ENCODE data around the gene SRP9. TPM values are rescaled to one million over a fixed set of nuclear protein-coding genes. Genes with fewer than 3 reads are reported as not detected.

The SRP9 gene
- total and polyA plus RNA-seq, 2 experiments from 2014 or later, result 640 to 728 TPM

DNA sequence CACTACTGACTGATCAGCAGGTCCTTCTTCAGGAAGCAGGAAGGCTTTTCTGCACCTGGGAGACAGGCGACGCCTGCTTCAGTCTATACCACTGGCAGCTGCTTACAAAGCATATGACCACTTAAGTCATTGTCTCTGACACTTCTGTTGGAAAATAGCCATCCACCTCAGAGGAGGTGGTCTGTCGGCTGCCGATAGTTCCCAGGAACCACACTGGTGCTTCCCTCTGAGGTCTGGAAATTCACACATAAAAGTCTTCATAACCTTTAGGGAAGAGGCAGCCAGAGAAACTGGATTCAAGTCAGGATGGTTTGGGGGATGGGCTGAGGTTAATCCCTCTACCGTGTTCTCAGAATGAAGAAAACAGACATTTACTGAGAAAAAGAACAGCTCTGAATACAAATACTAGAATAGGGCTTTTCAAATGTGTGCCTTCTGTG lies 15.6 kb upstream of the SRP9 start (continued):
- TF ChIP-seq, protein P1, sequence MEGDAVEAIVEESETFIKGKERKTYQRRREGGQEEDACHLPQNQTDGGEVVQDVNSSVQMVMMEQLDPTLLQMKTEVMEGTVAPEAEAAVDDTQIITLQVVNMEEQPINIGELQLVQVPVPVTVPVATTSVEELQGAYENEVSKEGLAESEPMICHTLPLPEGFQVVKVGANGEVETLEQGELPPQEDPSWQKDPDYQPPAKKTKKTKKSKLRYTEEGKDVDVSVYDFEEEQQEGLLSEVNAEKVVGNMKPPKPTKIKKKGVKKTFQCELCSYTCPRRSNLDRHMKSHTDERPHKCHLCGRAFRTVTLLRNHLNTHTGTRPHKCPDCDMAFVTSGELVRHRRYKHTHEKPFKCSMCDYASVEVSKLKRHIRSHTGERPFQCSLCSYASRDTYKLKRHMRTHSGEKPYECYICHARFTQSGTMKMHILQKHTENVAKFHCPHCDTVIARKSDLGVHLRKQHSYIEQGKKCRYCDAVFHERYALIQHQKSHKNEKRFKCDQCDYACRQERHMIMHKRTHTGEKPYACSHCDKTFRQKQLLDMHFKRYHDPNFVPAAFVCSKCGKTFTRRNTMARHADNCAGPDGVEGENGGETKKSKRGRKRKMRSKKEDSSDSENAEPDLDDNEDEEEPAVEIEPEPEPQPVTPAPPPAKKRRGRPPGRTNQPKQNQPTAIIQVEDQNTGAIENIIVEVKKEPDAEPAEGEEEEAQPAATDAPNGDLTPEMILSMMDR (conservative IDR thresholded peaks at IDR 0.05; ENCODE audit: low read depth in 2 of 2), result no peak
- TF ChIP-seq STAT1 (IDR thresholded peaks at IDR 0.05; ENCODE audit: unreplicated experiment), result no peak
- no peak for TF ChIP-seq ZNF331 (CRISPR knock-in tag; IDR thresholded peaks at IDR 0.05; ENCODE audit: low read depth)

DNA sequence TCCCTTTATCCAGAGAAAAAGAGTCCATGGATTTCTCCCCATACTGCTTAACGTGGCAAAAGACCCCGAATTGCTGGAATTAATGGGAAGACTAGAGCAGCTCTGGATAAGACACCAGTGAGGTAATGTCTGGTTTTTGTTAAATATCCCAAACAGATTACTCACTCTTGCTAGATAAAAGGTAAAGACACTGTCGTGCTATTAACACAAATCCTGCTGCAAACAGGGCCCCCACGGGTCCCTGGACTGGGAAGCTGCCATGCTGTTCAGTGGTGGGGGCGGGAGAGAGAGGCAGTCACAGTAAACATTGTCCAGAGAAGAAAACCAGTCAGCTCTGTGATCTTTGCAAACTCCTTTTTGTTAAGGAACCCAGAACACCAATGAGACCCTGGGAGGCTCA lies 15.2 kb upstream of the SRP9 start:
- Histone ChIP-seq H3K9me2 (ENCODE audit: insufficient read depth) (no peaks in the 10 kb centered on the region), H3K27ac (ENCODE audit: low read depth) (no peak overlapping the region), H3F3A (replicated peaks; ENCODE audit: low read depth) (no peaks in the 10 kb centered on the region), H2AFZ (peak overlapping the region; percentile 74), H3K4me3 (no peak overlapping the region), H3K4me1 (ENCODE audit: insufficient read depth) (peaks cover 16% of the 10 kb centered on the region), H4K20me1 (replicated peaks; ENCODE audit: insufficient read depth) (no peaks in the 10 kb centered on the region), H3K79me2 (replicated peaks; ENCODE audit: insufficient read depth) (no peaks in the 10 kb centered on the region), H3K4me2 (peak overlapping the region; percentile 35; the same call in 1 of the 2 replicates), H3K36me3 (ENCODE audit: insufficient read depth) (no peaks in the 10 kb centered on the region), H3K27me3 (ENCODE audit: insufficient read depth) (no peaks in the 10 kb centered on the region)
- Mint-ChIP-seq H3K4me3 (no peak overlapping the region), H3K36me3 (ENCODE audit: low read depth) (no peaks in the 10 kb centered on the region), H3K27me3 (ENCODE audit: insufficient read depth, low read depth, poor library complexity) (peaks cover 3% of the 10 kb centered on the region), H3K9me3 (no peaks in the 10 kb centered on the region), H3K4me1 (peaks cover 24% of the 10 kb centered on the region), H3K27ac (no peak overlapping the region)
- DNase-seq (ENCODE audit: low spot score), result no peak
- no peak; the same call in 2 of the 3 replicates for ATAC-seq
- TF ChIP-seq, protein P1 (conservative IDR thresholded peaks at IDR 0.05; ENCODE audit: low read depth in 2 of 2), result no peak
- TF ChIP-seq JUNB (IDR thresholded peaks at IDR 0.05; ENCODE audit: unreplicated experiment) (no peak), ZNF114 (CRISPR knock-in tag; IDR thresholded peaks at IDR 0.05) (no peak), POLR2AphosphoS5 (IDR thresholded peaks at IDR 0.05; ENCODE audit: low read depth) (no peak), NANOG (IDR thresholded peaks at IDR 0.05; ENCODE audit: borderline replicate concordance) (no peak), EZH2phosphoT487 (IDR thresholded peaks at IDR 0.05; ENCODE audit: unreplicated experiment) (no peak), ZNF331 (CRISPR knock-in tag; IDR thresholded peaks at IDR 0.05; ENCODE audit: low read depth) (no peak), CREB1 (CRISPR knock-in tag; IDR thresholded peaks at IDR 0.05; ENCODE audit: low read depth) (no peak), STAT1 (IDR thresholded peaks at IDR 0.05; ENCODE audit: unreplicated experiment) (no peak)
- TF ChIP-seq, protein P2, sequence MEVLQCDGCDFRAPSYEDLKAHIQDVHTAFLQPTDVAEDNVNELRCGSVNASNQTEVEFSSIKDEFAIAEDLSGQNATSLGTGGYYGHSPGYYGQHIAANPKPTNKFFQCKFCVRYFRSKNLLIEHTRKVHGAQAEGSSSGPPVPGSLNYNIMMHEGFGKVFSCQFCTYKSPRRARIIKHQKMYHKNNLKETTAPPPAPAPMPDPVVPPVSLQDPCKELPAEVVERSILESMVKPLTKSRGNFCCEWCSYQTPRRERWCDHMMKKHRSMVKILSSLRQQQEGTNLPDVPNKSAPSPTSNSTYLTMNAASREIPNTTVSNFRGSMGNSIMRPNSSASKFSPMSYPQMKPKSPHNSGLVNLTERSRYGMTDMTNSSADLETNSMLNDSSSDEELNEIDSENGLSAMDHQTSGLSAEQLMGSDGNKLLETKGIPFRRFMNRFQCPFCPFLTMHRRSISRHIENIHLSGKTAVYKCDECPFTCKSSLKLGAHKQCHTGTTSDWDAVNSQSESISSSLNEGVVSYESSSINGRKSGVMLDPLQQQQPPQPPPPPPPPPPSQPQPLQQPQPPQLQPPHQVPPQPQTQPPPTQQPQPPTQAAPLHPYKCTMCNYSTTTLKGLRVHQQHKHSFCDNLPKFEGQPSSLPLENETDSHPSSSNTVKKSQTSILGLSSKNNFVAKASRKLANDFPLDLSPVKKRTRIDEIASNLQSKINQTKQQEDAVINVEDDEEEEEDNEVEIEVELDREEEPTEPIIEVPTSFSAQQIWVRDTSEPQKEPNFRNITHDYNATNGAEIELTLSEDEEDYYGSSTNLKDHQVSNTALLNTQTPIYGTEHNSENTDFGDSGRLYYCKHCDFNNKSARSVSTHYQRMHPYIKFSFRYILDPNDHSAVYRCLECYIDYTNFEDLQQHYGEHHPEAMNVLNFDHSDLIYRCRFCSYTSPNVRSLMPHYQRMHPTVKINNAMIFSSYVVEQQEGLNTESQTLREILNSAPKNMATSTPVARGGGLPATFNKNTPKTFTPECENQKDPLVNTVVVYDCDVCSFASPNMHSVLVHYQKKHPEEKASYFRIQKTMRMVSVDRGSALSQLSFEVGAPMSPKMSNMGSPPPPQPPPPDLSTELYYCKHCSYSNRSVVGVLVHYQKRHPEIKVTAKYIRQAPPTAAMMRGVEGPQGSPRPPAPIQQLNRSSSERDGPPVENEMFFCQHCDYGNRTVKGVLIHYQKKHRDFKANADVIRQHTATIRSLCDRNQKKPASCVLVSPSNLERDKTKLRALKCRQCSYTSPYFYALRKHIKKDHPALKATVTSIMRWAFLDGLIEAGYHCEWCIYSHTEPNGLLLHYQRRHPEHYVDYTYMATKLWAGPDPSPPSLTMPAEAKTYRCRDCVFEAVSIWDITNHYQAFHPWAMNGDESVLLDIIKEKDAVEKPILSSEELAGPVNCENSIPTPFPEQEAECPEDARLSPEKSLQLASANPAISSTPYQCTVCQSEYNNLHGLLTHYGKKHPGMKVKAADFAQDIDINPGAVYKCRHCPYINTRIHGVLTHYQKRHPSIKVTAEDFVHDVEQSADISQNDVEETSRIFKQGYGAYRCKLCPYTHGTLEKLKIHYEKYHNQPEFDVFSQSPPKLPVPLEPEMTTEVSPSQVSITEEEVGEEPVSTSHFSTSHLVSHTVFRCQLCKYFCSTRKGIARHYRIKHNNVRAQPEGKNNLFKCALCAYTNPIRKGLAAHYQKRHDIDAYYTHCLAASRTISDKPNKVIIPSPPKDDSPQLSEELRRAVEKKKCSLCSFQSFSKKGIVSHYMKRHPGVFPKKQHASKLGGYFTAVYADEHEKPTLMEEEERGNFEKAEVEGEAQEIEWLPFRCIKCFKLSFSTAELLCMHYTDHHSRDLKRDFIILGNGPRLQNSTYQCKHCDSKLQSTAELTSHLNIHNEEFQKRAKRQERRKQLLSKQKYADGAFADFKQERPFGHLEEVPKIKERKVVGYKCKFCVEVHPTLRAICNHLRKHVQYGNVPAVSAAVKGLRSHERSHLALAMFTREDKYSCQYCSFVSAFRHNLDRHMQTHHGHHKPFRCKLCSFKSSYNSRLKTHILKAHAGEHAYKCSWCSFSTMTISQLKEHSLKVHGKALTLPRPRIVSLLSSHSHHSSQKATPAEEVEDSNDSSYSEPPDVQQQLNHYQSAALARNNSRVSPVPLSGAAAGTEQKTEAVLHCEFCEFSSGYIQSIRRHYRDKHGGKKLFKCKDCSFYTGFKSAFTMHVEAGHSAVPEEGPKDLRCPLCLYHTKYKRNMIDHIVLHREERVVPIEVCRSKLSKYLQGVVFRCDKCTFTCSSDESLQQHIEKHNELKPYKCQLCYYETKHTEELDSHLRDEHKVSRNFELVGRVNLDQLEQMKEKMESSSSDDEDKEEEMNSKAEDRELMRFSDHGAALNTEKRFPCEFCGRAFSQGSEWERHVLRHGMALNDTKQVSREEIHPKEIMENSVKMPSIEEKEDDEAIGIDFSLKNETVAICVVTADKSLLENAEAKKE (CRISPR knock-in tag; IDR thresholded peaks at IDR 0.05), result no peak
- TF ChIP-seq, protein P3, sequence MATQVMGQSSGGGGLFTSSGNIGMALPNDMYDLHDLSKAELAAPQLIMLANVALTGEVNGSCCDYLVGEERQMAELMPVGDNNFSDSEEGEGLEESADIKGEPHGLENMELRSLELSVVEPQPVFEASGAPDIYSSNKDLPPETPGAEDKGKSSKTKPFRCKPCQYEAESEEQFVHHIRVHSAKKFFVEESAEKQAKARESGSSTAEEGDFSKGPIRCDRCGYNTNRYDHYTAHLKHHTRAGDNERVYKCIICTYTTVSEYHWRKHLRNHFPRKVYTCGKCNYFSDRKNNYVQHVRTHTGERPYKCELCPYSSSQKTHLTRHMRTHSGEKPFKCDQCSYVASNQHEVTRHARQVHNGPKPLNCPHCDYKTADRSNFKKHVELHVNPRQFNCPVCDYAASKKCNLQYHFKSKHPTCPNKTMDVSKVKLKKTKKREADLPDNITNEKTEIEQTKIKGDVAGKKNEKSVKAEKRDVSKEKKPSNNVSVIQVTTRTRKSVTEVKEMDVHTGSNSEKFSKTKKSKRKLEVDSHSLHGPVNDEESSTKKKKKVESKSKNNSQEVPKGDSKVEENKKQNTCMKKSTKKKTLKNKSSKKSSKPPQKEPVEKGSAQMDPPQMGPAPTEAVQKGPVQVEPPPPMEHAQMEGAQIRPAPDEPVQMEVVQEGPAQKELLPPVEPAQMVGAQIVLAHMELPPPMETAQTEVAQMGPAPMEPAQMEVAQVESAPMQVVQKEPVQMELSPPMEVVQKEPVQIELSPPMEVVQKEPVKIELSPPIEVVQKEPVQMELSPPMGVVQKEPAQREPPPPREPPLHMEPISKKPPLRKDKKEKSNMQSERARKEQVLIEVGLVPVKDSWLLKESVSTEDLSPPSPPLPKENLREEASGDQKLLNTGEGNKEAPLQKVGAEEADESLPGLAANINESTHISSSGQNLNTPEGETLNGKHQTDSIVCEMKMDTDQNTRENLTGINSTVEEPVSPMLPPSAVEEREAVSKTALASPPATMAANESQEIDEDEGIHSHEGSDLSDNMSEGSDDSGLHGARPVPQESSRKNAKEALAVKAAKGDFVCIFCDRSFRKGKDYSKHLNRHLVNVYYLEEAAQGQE (IDR thresholded peaks at IDR 0.05; ENCODE audit: unreplicated experiment), result no peak

Data from GM23338 (cell line).